NCI-H1436 treated with DMSO at 0.1 percent for 48 hours (cell line): ENCODE results near the gene COPG2.

Experiments
- DNase-seq: peaks from one replicate; lab custom pipeline; 2025; lab: John Stamatoyannopoulos, UW

COPG2 gene

DNA sequence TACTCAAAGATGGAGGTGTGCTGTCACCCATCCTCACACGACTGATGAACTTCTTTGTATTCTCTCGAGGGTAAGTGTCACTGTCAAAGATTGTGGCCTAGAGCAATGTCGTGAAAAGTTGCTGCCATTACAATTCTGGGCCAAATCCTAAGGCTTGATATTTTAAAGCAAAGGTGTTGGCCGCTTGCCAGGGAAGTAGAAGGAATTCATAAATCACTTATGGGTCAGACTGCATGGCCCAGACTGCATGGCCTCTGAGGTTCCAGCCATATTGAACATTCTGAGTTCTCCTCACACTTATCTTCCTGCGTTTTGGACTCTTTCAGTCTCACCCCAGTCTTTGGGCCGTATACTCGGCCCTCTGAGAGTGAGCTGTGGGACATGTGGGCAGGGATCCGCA is 168.1 kb downstream of the COPG2 start:
- no peak for DNase-seq

- no peak for DNase-seq
These were observed 174.1 kb downstream of the COPG2 start for GRCh38 chr7:130494431-130494858.

- DNase-seq = no peak
These were observed 175.2 kb downstream of the COPG2 start for GRCh38 chr7:130493275-130493873.

GRCh38 chr7:130492523-130493274 is 175.8 kb downstream of the COPG2 start:
- no peak for DNase-seq

DNA sequence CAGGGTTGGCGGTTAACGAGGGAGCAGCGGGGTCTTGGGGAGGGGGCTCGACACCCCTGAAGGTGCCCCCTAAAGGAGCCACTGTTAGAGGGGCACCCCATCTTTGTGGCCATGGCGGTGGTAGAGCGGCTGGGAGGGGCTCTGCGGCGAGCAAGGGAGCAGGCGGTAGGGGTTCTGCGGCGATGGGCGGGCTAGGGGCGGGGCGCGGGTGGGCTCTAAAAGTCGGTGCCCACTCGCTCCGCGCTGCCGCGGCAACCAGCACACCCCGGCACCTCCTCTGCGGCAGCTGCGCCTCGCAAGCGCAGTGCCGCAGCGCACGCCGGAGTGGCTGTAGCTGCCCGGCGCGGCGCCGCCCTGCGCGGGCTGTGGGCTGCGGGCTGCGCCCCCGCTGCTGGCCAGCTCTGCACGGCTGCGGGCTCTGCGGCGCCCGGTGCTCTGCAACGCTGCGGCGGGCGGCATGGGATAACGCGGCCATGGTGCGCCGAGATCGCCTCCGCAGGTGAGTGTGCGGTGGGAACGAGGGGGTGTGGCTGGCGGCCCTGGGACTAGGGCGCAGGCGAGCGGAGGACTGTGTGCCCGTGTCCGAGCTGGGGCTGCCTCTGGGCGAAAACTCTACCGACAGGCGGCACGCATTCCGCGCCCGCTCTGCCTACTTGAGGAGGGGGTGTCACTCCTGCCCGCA is 176.6 kb downstream of the COPG2 start, which contains the start of gene MEST:
TSS of gene MEST (plus strand) at position 245 of the 682 bp plus-strand sequence. CDS start at position 474, 229 bp downstream.
- no peak for DNase-seq

DNA sequence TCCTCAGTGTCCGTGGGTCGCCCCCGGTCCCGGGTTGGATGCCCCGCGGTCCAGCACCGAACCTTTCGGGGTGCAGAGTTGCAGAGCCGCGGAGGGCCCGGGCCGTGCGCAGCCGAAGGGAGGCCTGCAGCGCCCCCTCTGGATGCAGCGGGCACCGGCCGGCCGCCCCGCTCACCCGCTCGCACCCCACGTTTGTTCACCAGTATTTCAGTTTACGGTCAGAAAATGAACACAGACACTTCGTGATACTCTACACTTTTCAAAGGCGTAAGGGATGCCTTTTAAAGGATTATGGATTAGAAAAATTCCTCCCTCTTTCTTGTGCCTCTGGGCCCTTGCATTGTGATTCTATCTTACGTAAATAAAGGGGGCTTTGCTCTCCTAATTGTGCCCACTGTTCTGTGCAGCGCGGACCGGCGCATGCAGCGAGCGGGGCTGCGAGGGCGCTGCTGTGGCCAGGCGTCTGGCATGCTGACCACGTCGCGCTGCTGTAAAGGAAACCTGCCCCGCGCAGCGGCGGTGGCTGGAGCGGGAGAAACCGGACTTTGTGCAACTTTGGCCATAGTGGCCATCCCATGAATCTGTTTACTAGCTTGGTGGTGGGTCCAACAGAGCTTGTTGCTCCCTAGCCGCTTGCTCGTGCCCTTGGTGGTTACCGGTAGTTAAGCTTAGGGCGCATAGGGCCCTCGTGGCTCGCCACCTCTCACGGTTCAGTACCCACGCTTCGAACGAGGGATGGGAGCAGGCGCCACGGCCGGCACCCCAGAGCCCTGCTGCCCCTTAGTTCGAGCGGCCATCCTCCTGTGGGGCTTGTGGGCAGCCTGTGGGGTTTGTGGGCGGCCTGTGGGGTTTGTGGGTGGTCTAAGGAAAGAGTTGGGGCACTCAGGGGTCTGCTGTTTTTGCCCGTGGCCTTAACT is 177.4 kb downstream of the COPG2 start:
- no peak for DNase-seq

DNA sequence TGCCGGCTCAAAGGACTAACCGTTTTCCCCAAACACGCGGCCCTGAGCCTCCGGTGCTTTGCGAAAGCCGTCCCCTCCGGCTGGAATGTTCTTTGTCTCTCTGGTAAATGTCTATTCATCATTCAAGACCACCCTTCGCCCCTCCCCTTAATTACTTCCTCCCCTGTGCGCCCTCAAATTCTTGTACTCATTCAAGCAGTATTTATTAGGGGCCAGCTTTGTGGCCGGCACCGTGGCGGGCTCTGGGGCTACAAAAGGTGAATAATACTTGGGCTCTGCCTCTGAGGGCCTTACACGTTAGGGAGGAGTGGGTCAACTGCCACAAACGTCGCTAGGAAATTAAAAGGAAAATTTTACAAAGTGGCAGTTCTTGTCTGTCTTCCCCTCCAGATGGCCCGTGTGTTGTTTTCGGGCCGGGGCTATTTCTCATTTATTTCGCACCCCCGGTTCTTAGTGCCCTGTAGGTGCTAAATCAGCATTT is 178.2 kb downstream of the COPG2 start:
- no peak for DNase-seq

DNA sequence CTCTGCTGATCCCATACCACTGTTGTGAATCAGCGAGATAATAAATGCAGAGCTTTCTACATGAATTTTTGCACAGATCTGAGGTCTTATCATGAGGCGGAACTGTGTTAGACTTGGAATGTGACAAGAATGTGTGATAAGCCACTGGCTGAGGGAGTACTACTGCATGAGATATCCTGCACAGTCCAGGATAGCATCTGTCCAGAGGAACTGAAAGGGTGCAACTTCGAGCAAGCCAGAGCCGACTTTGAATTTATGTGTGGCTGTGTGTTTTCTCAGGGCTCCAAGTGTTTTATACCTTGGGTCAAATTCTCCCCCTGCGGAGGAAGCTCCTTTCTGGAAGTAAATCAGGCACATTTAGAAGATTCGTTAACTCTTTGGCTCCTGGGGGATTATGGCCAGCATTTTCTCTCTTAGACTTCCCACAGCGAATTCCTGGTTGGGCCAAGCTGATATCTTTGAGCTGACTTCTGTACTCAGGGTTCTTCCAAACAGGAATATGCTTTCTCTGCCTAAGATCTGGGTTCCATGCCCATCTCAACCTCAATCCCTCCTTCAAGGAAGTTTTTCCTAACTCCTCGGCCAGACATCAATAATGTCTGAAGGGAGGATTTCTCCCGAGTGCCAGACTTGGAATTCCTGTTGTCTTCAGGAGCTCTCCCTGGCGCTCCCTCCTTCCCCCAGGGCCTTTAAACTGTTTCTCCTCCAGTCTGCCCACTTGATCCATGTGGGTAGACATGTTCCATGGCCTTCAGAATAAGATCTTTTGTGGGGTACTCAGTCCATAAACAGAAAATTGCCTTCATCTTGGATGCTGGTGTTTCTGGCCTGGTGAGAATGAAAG is 179.2 kb downstream of the COPG2 start:
- no peak for DNase-seq

GRCh38 chr7:130488392-130489139 is 180.0 kb downstream of the COPG2 start:
- no peak for DNase-seq

DNA sequence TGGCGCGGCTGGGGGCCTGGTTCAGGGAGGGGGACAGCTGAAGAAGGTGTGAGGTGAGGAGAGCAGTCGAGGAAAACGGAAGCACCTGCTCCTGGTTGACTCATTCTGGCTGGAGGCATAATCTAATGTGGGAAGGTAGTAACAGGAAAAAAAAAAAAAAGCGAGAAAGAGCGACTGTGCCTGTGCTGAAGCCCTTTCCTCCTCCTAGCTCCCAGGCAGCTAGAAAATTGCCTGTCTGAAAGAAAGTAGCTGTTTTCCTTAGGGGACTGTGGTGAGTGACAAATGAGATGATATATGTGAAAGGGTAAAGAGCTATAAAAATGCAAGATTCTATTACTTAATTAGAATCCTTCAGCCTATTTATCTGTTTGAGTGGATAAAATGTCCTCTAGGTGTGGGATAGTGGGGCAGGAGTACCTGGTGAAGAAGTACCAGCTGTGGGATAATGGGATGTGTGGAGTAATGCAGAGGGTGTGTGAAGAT is 181.6 kb downstream of the COPG2 start:
- no peak for DNase-seq

GRCh38 chr7:130486114-130486953 is 182.2 kb downstream of the COPG2 start:
- no peak for DNase-seq

GRCh38 chr7:130485734-130486113 is 182.8 kb downstream of the COPG2 start:
- DNase-seq = no peak

- no peak for DNase-seq
These were observed 185.5 kb downstream of the COPG2 start for GRCh38 chr7:130483031-130483430.

GRCh38 chr7:130481898-130482297 is 186.7 kb downstream of the COPG2 start:
- no peak for DNase-seq

GRCh38 chr7:130479716-130480400 is 188.7 kb downstream of the COPG2 start:
- no peak for DNase-seq

DNA sequence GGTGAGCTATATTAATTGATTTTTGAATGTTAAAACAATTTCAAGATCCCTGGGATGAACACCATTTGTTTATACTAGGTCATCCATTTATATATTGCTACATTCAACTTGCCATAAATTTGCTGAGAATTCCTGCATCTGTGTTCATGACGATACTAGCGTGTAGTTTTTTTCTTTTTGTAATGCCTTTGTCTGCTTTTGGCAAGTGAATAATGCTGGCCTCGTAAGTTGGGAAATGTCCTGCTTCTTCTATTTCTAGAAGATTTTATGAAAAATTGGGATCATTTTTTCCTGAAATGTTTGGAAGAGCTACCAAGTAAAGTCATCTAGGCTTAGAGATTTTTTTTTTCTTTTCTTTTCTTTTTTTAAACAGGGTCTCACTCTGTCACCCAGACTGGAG is 189.6 kb downstream of the COPG2 start:
- no peak for DNase-seq

DNA sequence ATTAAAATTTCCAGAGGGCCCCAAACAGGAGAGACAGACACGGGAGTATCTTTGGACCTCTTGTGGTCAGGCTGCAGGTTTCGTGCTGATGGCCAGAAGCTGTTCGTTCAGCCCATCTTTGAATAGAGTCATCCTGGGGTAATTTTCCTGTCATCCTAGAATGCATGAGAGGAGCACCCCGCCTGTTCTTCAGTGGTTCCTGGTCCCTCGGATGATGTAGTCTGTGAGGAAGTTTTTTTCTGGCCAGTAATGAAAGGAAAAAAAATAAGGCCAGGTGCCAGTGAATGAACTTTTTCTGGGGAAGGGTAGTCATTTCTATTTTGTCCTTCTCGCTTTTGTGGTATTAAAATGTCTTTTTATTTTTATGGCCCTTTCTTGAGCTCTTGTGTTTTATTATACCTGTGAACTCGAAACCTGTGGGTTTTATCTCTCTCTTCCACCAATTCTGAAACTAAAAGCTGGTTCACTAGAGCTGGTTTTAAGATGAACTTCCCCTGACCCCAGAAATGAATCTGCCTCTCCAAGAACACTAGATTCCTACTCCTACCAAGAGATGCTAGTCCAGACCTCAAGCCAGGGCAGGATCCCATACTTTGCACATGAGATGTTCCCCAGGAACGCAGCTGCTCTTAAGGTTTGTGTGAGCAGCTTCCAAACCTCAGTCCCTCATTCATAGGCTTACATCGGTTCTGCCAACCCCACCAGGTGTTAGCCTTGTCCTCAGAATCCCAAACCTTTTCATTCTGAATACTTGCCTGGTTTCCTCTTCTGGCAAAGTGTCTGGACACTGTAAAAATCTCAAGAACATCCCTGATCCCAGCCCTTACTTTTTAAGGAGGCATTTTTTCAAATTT is 192.0 kb downstream of the COPG2 start:
- no peak for DNase-seq

- no peak for DNase-seq
These were observed 192.8 kb downstream of the COPG2 start for GRCh38 chr7:130475776-130476175.
